ENCODE results near the gene CPLANE2. TPM values are rescaled to one million over a fixed set of nuclear protein-coding genes. Genes with fewer than 3 reads are reported as not detected.
"Not testable (repeated sequence)": the region's sequence is repeated elsewhere in the genome, so short reads cannot be mapped to it uniquely, and the experiment has no call there.

CPLANE2 gene
- total RNA-seq, 1 donor from 2014 or later: 9.7 TPM

- intact Hi-C loops (cut with micrococcal nuclease): no loop called here
- DNase-seq: no peak
- H3K4me1 ChIP-seq: peaks cover 86% of the 10 kb centered on the region
These were observed 11.0 kb upstream of the CPLANE2 start for GRCh38 chr1:16248007-16248436.

GRCh38 chr1:16247441-16247840, 10.5 kb upstream of the CPLANE2 start:
- H3K27me3 ChIP-seq (ENCODE audit: low read depth): no peaks in the 10 kb centered on the region
- no peaks in the 10 kb centered on the region for H3K9me3 ChIP-seq (replicated peaks)
- H3K27ac ChIP-seq (replicated peaks): peak overlapping the region; percentile 90
- peaks cover 83% of the 10 kb centered on the region for H3K4me1 ChIP-seq
- intact Hi-C loops (cut with micrococcal nuclease): no loop called here
- H3K4me3 ChIP-seq: no peak overlapping the region
- DNase-seq: no peak
- TF ChIP-seq CTCF (IDR thresholded peaks at IDR 0.05; ENCODE audit: borderline replicate concordance): no peak
- peaks cover 19% of the 10 kb centered on the region for H3K36me3 ChIP-seq

More at GRCh38 chr1:16248007-16248436, 11.0 kb upstream of the CPLANE2 start:
- H3K4me3 ChIP-seq: peak overlapping the region; percentile 15
- no peak for TF ChIP-seq CTCF (IDR thresholded peaks at IDR 0.05; ENCODE audit: borderline replicate concordance)
- peaks cover 24% of the 10 kb centered on the region for H3K36me3 ChIP-seq
- H3K27ac ChIP-seq (replicated peaks): peak overlapping the region; percentile 90
- H3K27me3 ChIP-seq (ENCODE audit: low read depth): no peaks in the 10 kb centered on the region
- no peaks in the 10 kb centered on the region for H3K9me3 ChIP-seq (replicated peaks)

- Histone ChIP-seq H3K4me3 (no peak overlapping the region), H3K4me1 (peaks cover 78% of the 10 kb centered on the region), H3K27ac (replicated peaks) (peak overlapping the region; percentile 90), H3K27me3 (ENCODE audit: low read depth) (no peaks in the 10 kb centered on the region), H3K9me3 (replicated peaks) (no peaks in the 10 kb centered on the region), H3K36me3 (peaks cover 14% of the 10 kb centered on the region)
- TF ChIP-seq CTCF (IDR thresholded peaks at IDR 0.05; ENCODE audit: borderline replicate concordance): no peak
- DNase-seq: no peak
- intact Hi-C loops (cut with micrococcal nuclease): no loop called here
These were observed 10.0 kb upstream of the CPLANE2 start for GRCh38 chr1:16246961-16247360.

- H3K9me3 ChIP-seq (replicated peaks); H3K27me3 ChIP-seq (ENCODE audit: low read depth); intact Hi-C loops (cut with micrococcal nuclease); H3K4me3 ChIP-seq; DNase-seq; H3K36me3 ChIP-seq: not testable (repeated sequence)
- Histone ChIP-seq H3K27ac (replicated peaks) (peak overlapping the region; percentile 90), H3K4me1 (peaks cover 71% of the 10 kb centered on the region)
These were observed 9.3 kb upstream of the CPLANE2 start for GRCh38 chr1:16246239-16246638.

GRCh38 chr1:16245476-16246196, 8.7 kb upstream of the CPLANE2 start:
- peaks cover 65% of the 10 kb centered on the region for H3K4me1 ChIP-seq
- intact Hi-C loops (cut with micrococcal nuclease): no loop called here

More at GRCh38 chr1:16245476-16246196, 8.7 kb upstream of the CPLANE2 start:
- no peak overlapping the region for H3K4me3 ChIP-seq
- no peak for DNase-seq
- H3K27ac ChIP-seq (replicated peaks): peak overlapping the region; percentile 90
- H3K27me3 ChIP-seq (ENCODE audit: low read depth): no peaks in the 10 kb centered on the region
- no peak for TF ChIP-seq CTCF (IDR thresholded peaks at IDR 0.05; ENCODE audit: borderline replicate concordance)
- H3K9me3 ChIP-seq (replicated peaks): no peaks in the 10 kb centered on the region
- H3K36me3 ChIP-seq: peaks cover under 1% of the 10 kb centered on the region
